HEK293 (cell line): ENCODE measurements around the gene NLRC4.
"Not testable (repeated sequence)": the region's sequence is repeated elsewhere in the genome, so short reads cannot be mapped to it uniquely, and the experiment has no call there.

Source experiments
- CTCF ChIA-PET: fragments of 350-600 bp; formaldehyde crosslinking; extraction: SDS; loops from one replicate; lab custom pipeline; 2021; ENCODE audit warnings: antibody characterized with exemption; lab: Yijun Ruan, JAX
- POLR2A ChIA-PET: fragments of 300-600 bp; formaldehyde crosslinking; extraction: SDS; loops from one replicate; lab custom pipeline; 2020; ENCODE audit warnings: antibody characterized with exemption, inconsistent platforms; lab: Yijun Ruan, JAX
- H3K27ac ChIP-seq: fragments of 200-500 bp; sonication (Bioruptor generic); 2 replicates; pipeline ENCODE4 v1.5.1; 2014; ENCODE audit warnings: low read depth, low read length, control low read depth, inconsistent platforms; ENCODE audit errors: extremely low read depth
- H3K36me3 ChIP-seq, 2 experiments: fragments of 200-500 bp in 1 of 2; sonication (Bioruptor generic) in 1 of 2; 1 replicate in 1 of 2; 2 replicates in 1 of 2; pipeline ENCODE4 v1.5.1; 2014 to 2017; ENCODE audit warnings: inconsistent platforms in 2 of 2, low read length in 2 of 2; ENCODE audit not compliant: control insufficient read depth in 2 of 2, insufficient read depth in 1 of 2
- H3K4me1 ChIP-seq: fragments of 200-500 bp; sonication (Bioruptor generic); 2 replicates; pipeline ENCODE4 v1.5.1; 2014; ENCODE audit warnings: mild to moderate bottlenecking, low read length, inconsistent platforms; ENCODE audit not compliant: control insufficient read depth, insufficient read depth
- H3K4me3 ChIP-seq: 2 replicates; pipeline ENCODE4 v1.5.1; 2011; ENCODE audit warnings: low read depth, mild to moderate bottlenecking, control low read depth, low read length, moderate library complexity
- H3K9me3 ChIP-seq: fragments of 200-500 bp; sonication (Bioruptor generic); 2 replicates; pipeline ENCODE4 v1.5.1; 2014; ENCODE audit warnings: low read depth, low read length, inconsistent platforms; ENCODE audit not compliant: control insufficient read depth, insufficient read depth
- HOXC10 ChIP-seq: sonication (generic); formaldehyde crosslinking; IDR thresholded peaks from 2 replicates; pipeline ENCODE4 v1.8.1; 2023; ENCODE audit warnings: mild to moderate bottlenecking, missing genetic modification reagents
- PATZ1 ChIP-seq: fragments of 450-650 bp; formaldehyde crosslinking; IDR thresholded peaks from 2 replicates; pipeline ENCODE4 v1.5.1; 2016; ENCODE audit warnings: missing biosample characterization, missing genetic modification characterization
- PBX3 ChIP-seq: sonication (generic); formaldehyde crosslinking; IDR thresholded peaks from 2 replicates; pipeline ENCODE4 v1.8.1; 2022; ENCODE audit warnings: mild to moderate bottlenecking, moderate library complexity, missing genetic modification reagents
- YY1 ChIP-seq: fragments of 450-650 bp; formaldehyde crosslinking; IDR thresholded peaks from 2 replicates; pipeline ENCODE4 v1.5.1; 2018; ENCODE audit warnings: missing biosample characterization, missing genetic modification characterization
- ZBTB21 ChIP-seq: fragments of 450-650 bp; formaldehyde crosslinking; IDR thresholded peaks from 2 replicates; pipeline ENCODE4 v1.5.1; 2017; ENCODE audit warnings: missing biosample characterization, missing genetic modification characterization
- ZEB2 ChIP-seq: fragments of 450-650 bp; formaldehyde crosslinking; IDR thresholded peaks from 2 replicates; pipeline ENCODE4 v1.5.1; 2016; ENCODE audit warnings: missing biosample characterization, missing genetic modification characterization
- ZNF18 ChIP-seq: fragments of 450-650 bp; formaldehyde crosslinking; IDR thresholded peaks from 2 replicates; pipeline ENCODE4 v1.5.1; 2016; ENCODE audit warnings: missing biosample characterization, missing genetic modification characterization
- ZNF211 ChIP-seq: fragments of 450-650 bp; formaldehyde crosslinking; IDR thresholded peaks from 2 replicates; pipeline ENCODE4 v1.5.1; 2016; ENCODE audit warnings: low read depth, missing biosample characterization, missing genetic modification characterization
- ZNF518A ChIP-seq: fragments of 450-650 bp; formaldehyde crosslinking; conservative IDR thresholded peaks from 2 replicates; pipeline ENCODE4 v1.5.1; 2016; ENCODE audit warnings: low read depth, missing biosample characterization, missing genetic modification characterization
- ZNF530 ChIP-seq: fragments of 450-650 bp; formaldehyde crosslinking; IDR thresholded peaks from 2 replicates; pipeline ENCODE4 v1.5.1; 2016; ENCODE audit warnings: low read depth, missing biosample characterization, missing genetic modification characterization
- ZNF654 ChIP-seq: fragments of 450-650 bp; formaldehyde crosslinking; IDR thresholded peaks from 2 replicates; pipeline ENCODE4 v1.5.1; 2016; ENCODE audit warnings: low read depth, missing biosample characterization, missing genetic modification characterization

NLRC4 gene

GRCh38 chr2:32212295-32212694 lies 52.4 kb downstream of the NLRC4 start:
- CTCF ChIA-PET, result interaction anchor here (0.9 kb wide), 1 partner anchor 23 kb away, joined by 3 read pairs; no protein-coding TSS in a partner anchor
- Histone ChIP-seq H3K4me1 (no peaks in the 10 kb centered on the region), H3K4me3 (no peak overlapping the region)
- TF ChIP-seq ZNF530 (tag by site-specific recombination), result no peak
- peak; percentile 18 for TF ChIP-seq ZNF654 (tag by site-specific recombination)
- TF ChIP-seq PATZ1, result no peak
- TF ChIP-seq, all 188 proteins: peak for 1
- Histone ChIP-seq H3K27ac (no peak overlapping the region), H3K9me3 (no peaks in the 10 kb centered on the region), H3K36me3 (peaks cover 21 to 22% of the 10 kb centered on the region in 2 experiments; a peak in 2 of 3 replicates)
- POLR2A ChIA-PET, result interaction anchor here (0.6 kb wide), 1 partner anchor 192 kb away, joined by 5 read pairs; no protein-coding TSS in a partner anchor

GRCh38 chr2:32210767-32211408 lies 53.8 kb downstream of the NLRC4 start:
- Histone ChIP-seq H3K4me3 (no peak overlapping the region), H3K4me1 (no peaks in the 10 kb centered on the region), H3K36me3 (peaks cover 21 to 22% of the 10 kb centered on the region in 2 experiments; a peak in 2 of 3 replicates), H3K27ac (no peak overlapping the region), H3K9me3 (no peaks in the 10 kb centered on the region)
- POLR2A ChIA-PET, result interaction anchor here (0.6 kb wide), 1 partner anchor 17 kb away, joined by 5 read pairs; no protein-coding TSS in a partner anchor
- TF ChIP-seq ZNF18 (tag by site-specific recombination) (no peak), ZBTB21 (tag by site-specific recombination) (no peak), HOXC10 (CRISPR knock-in tag) (no peak), ZNF518A (no peak)
- CTCF ChIA-PET, result no interaction called here

GRCh38 chr2:32203428-32203827 lies 61.3 kb downstream of the NLRC4 start:
- CTCF ChIA-PET, H3K4me1 ChIP-seq, H3K27ac ChIP-seq, POLR2A ChIA-PET, H3K9me3 ChIP-seq, H3K4me3 ChIP-seq: not testable (repeated sequence)
- peaks cover 22% of the 10 kb centered on the region in 2 experiments for H3K36me3 ChIP-seq

GRCh38 chr2:32200814-32201213 lies 63.9 kb downstream of the NLRC4 start:
- Histone ChIP-seq H3K36me3 (peaks cover 35% of the 10 kb centered on the region in 2 experiments), H3K27ac (no peak overlapping the region), H3K9me3 (no peaks in the 10 kb centered on the region)
- POLR2A ChIA-PET, result interaction anchor here (0.6 kb wide), 1 partner anchor 38 kb away, joined by 3 read pairs; no protein-coding TSS in a partner anchor
- TF ChIP-seq ZEB2 (no peak), PBX3 (CRISPR knock-in tag) (no peak), YY1 (tag by site-specific recombination) (no peak), ZNF211 (tag by site-specific recombination) (no peak)
- TF ChIP-seq, all 188 proteins: peak for 0
- Histone ChIP-seq H3K4me3 (no peak overlapping the region), H3K4me1 (no peaks in the 10 kb centered on the region)
- CTCF ChIA-PET, result no interaction called here
